Activated CD4-positive, alpha-beta T cell treated with anti-CD3 and anti-CD28 coated beads for 1 hour (primary cell): ENCODE measurements around the gene SLC30A7.
"Not testable (repeated sequence)": the region's sequence is repeated elsewhere in the genome, so short reads cannot be mapped to it uniquely, and the experiment has no call there.

ENCODE experiments used
- DNase-seq: peaks from one replicate; pipeline ENCODE4 v3.0.0-alpha.2; 2020

The SLC30A7 gene

GRCh38 chr1:100895540-100896480, at the start of gene SLC30A7:
TSS of gene SLC30A7 (plus strand) at chr1:100896090. CDS start at chr1:100896263, 173 bp downstream.
- peak; percentile 92 for DNase-seq

GRCh38 chr1:100847361-100848082, 48.4 kb upstream of the SLC30A7 start:
- DNase-seq, result no peak

- no peak for DNase-seq
Measured at GRCh38 chr1:100851726-100852125, 44.2 kb upstream of the SLC30A7 start.

GRCh38 chr1:100852976-100853375, 42.9 kb upstream of the SLC30A7 start:
- DNase-seq, result no peak

- DNase-seq, result not testable (repeated sequence)
Measured at GRCh38 chr1:100855116-100855515, 40.8 kb upstream of the SLC30A7 start.

GRCh38 chr1:100860397-100860991, 35.4 kb upstream of the SLC30A7 start:
- DNase-seq, result no peak

GRCh38 chr1:100861379-100861778, 34.5 kb upstream of the SLC30A7 start:
- DNase-seq, result no peak

- no peak for DNase-seq
Measured at GRCh38 chr1:100862591-100862990, 33.3 kb upstream of the SLC30A7 start.

- DNase-seq, result no peak
Measured at GRCh38 chr1:100866041-100866900, 29.6 kb upstream of the SLC30A7 start.

GRCh38 chr1:100866901-100867206, 29.0 kb upstream of the SLC30A7 start:
- no peak for DNase-seq

- DNase-seq, result no peak
Measured at GRCh38 chr1:100868364-100868995, 27.4 kb upstream of the SLC30A7 start.

- DNase-seq, result no peak
Measured at GRCh38 chr1:100869996-100870395, 25.9 kb upstream of the SLC30A7 start.

- DNase-seq, result no peak
Measured at GRCh38 chr1:100874433-100874832, 21.5 kb upstream of the SLC30A7 start.

GRCh38 chr1:100875228-100875627, 20.7 kb upstream of the SLC30A7 start:
- DNase-seq, result no peak

- no peak for DNase-seq
Measured at GRCh38 chr1:100876291-100876690, 19.6 kb upstream of the SLC30A7 start.

GRCh38 chr1:100879422-100879821, 16.5 kb upstream of the SLC30A7 start:
- DNase-seq, result no peak

- no peak for DNase-seq
Measured at GRCh38 chr1:100881687-100882086, 14.2 kb upstream of the SLC30A7 start.

- no peak for DNase-seq
Measured at GRCh38 chr1:100882698-100883097, 13.2 kb upstream of the SLC30A7 start.

- DNase-seq, result no peak
Measured at GRCh38 chr1:100883963-100884362, 11.9 kb upstream of the SLC30A7 start.

- DNase-seq, result not testable (repeated sequence)
Measured at GRCh38 chr1:100889007-100889406, 6.9 kb upstream of the SLC30A7 start.

GRCh38 chr1:100889869-100890482, 5.9 kb upstream of the SLC30A7 start:
- not testable (repeated sequence) for DNase-seq

- DNase-seq, result no peak
Measured at GRCh38 chr1:100891380-100891779, 4.5 kb upstream of the SLC30A7 start.
